Measurements from ENCODE around the gene CYP2W1.
A peak's percentile ranks its signal among the peaks of the same experiment; 100 is the strongest.
"Not testable (repeated sequence)": the region's sequence is repeated elsewhere in the genome, so short reads cannot be mapped to it uniquely, and the experiment has no call there.

The CYP2W1 gene

GRCh38 chr7:952548-953441, 30.2 kb upstream of the CYP2W1 start:
- DNase-seq: no peak

- no peak for DNase-seq
These were observed 29.2 kb upstream of the CYP2W1 start for GRCh38 chr7:953547-954327.

- DNase-seq: peak; percentile 60
These were observed 28.4 kb upstream of the CYP2W1 start, which contains the start of gene ADAP1 for GRCh38 chr7:954330-955238. Gene ADAP1 (minus strand): TSS chr7:954680. CDS start chr7:954477, 203 bp downstream.

- no peak for DNase-seq
These were observed 26.9 kb upstream of the CYP2W1 start for GRCh38 chr7:956031-956430.

- no peak for DNase-seq
These were observed 25.4 kb upstream of the CYP2W1 start for GRCh38 chr7:957418-958220.

- no peak for DNase-seq
These were observed 24.5 kb upstream of the CYP2W1 start for GRCh38 chr7:958221-959200.

- no peak for DNase-seq
These were observed 23.7 kb upstream of the CYP2W1 start for GRCh38 chr7:959271-959670.

DNA sequence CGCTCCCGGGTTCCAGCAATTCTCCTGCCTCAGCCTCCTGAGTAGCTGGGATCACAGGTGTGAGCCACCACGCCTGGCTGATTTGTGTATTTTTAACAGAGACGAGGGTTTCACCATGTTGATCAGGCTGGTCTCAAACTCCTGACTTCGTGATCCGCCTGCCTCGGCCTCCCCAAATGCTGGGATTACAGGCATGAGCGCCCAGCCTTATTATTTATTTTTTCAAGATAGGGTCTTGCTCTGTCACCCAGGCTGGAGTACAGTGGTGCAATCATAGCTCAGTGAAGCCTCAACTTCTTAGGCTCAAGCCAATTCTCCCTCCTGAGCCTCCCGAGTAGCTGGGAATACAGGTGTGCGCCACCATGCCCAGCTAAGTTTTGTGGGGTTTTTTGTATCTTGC, 23.2 kb upstream of the CYP2W1 start:
- DNase-seq: not testable (repeated sequence)

DNA sequence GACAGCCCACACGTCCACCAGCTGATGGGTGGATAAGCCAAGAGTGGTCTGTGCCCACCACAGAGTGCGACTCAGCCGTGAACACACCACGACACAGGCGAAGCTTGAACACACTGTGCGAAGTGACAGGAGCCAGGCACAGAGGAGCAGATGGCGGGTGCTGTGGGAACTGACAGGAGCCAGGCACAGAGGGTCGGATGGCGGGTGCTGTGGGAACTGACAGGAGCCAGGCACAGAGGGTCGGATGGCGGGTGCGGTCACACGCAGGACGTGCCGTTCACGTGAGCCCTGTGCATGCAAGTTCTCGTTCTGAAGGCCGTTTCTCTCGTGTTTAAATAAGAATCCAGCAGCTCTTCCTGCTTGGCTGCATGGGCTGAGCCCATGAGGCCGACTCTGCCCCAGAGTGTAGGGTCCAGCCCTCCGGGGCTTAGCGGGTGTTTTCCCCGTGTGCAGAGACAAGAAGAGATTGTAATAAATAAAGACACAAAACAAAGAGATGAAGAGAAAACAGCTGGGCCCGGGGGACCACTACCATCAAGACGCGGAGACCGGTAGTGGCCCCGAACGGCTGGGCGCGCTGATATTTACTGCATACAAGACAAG, 22.6 kb upstream of the CYP2W1 start:
- no peak for DNase-seq

GRCh38 chr7:960972-961371, 22.0 kb upstream of the CYP2W1 start:
- DNase-seq: not testable (repeated sequence)

GRCh38 chr7:961546-962400, 21.2 kb upstream of the CYP2W1 start:
- no peak for DNase-seq

- DNase-seq: no peak
These were observed 20.4 kb upstream of the CYP2W1 start for GRCh38 chr7:962401-963081.

GRCh38 chr7:963236-964078, 19.5 kb upstream of the CYP2W1 start:
- DNase-seq: no peak

DNA sequence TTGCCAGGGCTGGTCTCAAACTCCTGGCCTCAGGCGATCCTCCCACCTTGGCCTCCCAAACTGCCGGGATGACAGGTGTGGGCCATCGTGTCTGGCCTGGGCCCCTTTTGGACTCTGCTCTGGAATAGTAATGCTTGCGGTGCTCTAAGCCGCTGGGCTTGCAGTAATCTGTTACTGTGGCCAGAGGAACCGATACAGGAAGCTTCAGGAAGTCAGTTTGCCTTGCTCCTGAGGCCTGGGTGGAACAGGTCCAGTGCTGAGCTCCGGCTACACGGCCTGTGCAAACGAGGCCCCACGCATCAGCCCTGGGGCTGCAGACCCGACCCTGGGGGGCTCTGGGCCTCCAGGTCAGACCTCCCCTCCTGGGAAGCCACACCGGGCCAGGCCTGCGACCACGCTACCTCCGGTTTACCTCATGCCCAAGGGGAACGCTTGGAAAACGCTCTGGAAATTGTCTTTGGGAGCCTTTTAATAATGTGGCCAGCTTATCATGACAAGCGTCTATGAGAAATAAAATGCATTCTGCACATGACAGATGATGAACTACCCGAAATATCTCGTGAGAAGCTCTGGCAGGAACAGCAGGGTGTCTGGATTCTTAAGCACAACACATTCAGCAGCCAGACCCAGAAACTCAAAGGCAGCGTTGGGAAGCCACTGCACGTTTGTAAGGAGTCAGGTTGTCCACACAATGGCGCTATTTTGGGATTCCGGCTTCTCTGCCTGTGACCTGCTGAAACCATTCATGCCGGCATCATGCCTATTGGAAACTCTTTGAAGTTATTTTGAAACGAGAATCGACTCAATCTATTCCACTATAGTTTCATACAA, 18.4 kb upstream of the CYP2W1 start:
- DNase-seq: no peak

- no peak for DNase-seq
These were observed 16.5 kb upstream of the CYP2W1 start for GRCh38 chr7:966291-967069.
